Posterior vena cava (tissue), 2 donors: ENCODE data around the gene MVK. TPM values are rescaled to one million over a fixed set of nuclear protein-coding genes. Genes with fewer than 3 reads are reported as not detected.

Experiments used
- DNase-seq: peaks from one replicate; pipeline ENCODE4 v3.0.0-alpha.2; 2020; ENCODE audit warnings: low spot score
- intact Hi-C, 2 donors: fragments of 100-400 bp; cut with DNase I; formaldehyde crosslinking; loops; one replicate each; pipeline versions ENCODE4 v1.14.1 to v1.14.2; 2022 to 2023
- total RNA-seq, 2 donors: library from RNA; stranded (reverse); fragmentation: NEBNext Ultra II Directional; extraction: Animal tissue kit (Norgen Biotek cat#: 25700); gene quantifications; one replicate each; pipeline ENCODE4 v1.2.1, GENCODE V29; 2021
- donor health status: DM: yes; HTN: yes; CAD: no.
- donor health status: DM: yes; HTN: yes; CAD: no.

Gene MVK
- total RNA-seq, 2 donors from 2014 or later, result 9.1 TPM

DNA sequence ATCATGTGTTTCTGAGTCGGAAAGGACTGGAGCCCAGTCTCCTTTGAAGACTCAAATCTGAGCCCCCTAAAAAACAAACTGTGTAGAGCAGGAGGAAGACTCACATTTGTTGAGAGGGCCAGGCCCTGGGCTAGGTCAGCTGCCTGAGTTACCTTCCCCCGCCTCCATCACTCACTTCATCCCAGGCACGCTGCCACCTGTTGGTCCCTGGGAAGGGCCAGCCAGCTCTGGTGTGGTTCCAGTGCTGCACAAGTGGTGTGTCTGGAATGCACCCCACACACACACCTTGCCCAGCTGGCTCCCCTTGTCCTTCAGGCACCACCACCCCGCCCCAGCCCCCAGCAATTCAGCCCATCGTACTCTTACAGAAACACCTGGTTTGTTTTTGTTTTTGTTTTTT is 9.0 kb downstream of the MVK start:
- no peak for DNase-seq
- intact Hi-C loops, result no loop called here

DNA sequence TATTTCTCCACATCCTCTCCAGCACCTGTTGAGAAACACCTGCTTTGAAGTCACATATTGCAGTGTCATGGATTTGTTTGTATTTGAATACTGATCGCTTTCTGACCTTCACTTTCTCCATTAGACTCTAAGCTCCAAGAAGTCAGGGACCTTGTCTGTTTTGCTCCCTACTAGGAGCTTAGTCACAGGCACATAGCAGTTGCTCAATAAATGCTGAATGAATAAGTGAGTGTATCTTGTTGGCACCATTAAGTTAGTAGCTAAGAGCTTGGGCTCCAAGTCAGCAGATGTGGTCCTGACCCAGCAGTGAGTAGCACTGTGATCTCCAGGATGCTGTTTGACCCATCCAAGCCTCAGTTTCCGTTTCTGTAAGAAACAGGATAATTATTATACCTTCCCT is 10.1 kb downstream of the MVK start:
- intact Hi-C loops, result no loop called here
- no peak for DNase-seq

GRCh38 chr12:109586385-109587296 is 13.0 kb downstream of the MVK start:
- intact Hi-C loops, result loop anchor here in 1 of 2 donors (5.0 kb wide), 1 partner anchor 186 kb away; no protein-coding TSS in a partner anchor
- DNase-seq, result no peak

DNA sequence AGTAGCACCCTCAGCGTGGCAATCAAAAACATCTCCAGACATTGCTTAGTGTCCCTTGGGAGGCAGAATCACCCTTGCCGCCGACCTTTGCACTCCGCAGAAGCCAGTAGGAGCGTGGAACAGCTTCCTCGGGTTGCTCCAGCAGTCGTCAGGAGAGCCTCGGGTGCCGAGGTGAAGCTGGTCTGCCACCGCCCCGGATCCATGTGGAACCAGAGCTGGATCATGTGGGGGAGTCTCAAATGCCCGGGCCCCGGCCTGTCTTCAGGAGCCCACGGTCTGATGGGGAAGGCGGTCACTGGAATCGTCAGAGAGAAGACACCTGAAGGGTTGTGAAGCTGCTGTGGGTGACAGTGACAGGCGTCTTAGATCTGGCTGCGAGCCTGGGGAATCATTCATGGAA is 14.3 kb downstream of the MVK start:
- DNase-seq, result no peak
- intact Hi-C loops, result loop anchor here in 1 of 2 donors (5.0 kb wide), 1 partner anchor 184 kb away; no protein-coding TSS in a partner anchor

- intact Hi-C loops, result loop anchor here in 1 of 2 donors (5.0 kb wide), 1 partner anchor 184 kb away; no protein-coding TSS in a partner anchor
Measured at GRCh38 chr12:109588461-109589239, 15.1 kb downstream of the MVK start.

GRCh38 chr12:109589240-109589590 is 15.6 kb downstream of the MVK start:
- intact Hi-C loops, result loop anchor here in 1 of 2 donors (5.0 kb wide), 1 partner anchor 183 kb away; no protein-coding TSS in a partner anchor

More at GRCh38 chr12:109588461-109589239, 15.1 kb downstream of the MVK start:
- DNase-seq, result no peak

DNA sequence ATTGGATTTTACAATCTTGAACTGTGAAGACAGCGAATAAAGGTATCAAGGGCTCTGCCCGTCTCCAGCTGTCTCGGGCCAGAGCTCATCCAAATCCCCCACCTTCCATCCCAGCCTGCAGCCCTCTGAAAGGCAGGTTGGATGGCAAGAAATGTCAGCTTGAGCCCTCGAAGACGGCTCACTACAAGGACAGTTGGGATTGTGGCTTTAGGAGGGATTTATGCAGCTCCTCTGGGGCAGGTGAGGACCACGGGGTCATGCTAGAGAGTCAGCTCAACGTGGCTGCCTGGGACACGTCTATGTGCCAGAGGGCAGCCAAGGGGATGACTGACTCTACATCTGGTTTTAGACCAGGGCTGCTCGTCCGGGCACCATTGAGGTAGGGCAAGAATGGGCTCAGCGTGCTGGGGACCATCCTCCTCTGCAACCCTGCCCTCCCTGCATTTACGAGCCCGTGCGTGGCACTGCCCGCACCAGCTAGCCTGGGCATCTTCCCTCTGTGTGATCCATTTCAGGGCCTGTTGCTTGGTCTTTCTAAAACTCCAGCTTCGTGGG is 16.2 kb downstream of the MVK start:
- intact Hi-C loops, result loop anchor here in 1 of 2 donors (5.0 kb wide), 1 partner anchor 183 kb away; no protein-coding TSS in a partner anchor
- DNase-seq, result no peak

More at GRCh38 chr12:109589240-109589590, 15.6 kb downstream of the MVK start:
- no peak for DNase-seq

DNA sequence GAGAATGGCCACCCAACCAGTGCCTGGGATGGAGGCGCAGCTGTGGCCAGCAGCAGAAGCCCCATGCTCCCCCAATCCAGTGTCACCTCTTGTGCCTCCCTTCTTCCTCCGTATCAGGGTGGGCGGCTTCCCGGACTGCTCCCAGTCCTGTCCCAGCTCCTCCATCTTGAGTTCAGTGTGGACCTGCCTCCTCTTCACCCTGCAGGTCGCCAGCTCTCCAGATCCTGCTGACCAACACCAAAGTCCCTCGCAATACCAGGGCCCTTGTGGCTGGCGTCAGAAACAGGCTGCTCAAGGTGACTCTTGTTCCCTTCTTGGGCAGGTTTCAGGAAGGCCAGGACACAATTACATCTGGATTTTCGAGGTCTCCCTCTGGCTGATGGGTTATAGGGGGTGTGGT is 17.0 kb downstream of the MVK start:
- no peak for DNase-seq
- intact Hi-C loops, result no loop called here

DNA sequence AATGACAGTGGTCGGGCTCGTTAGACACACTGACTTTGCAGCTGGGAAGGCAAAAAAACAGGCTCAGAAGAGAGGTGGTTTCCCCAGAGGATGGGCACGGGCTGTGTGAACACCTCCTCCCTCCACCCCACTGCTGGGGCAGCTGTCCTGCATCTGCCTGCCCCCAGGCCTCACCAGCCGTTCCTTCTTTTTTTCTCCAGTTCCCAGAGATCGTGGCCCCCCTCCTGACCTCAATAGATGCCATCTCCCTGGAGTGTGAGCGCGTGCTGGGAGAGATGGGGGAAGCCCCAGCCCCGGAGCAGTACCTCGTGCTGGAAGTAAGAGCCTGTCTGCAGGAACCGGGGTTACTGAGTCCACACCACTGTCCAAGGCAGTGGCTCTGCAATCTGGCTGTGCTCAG is 17.4 kb downstream of the MVK start:
- intact Hi-C loops, result no loop called here
- DNase-seq, result no peak

DNA sequence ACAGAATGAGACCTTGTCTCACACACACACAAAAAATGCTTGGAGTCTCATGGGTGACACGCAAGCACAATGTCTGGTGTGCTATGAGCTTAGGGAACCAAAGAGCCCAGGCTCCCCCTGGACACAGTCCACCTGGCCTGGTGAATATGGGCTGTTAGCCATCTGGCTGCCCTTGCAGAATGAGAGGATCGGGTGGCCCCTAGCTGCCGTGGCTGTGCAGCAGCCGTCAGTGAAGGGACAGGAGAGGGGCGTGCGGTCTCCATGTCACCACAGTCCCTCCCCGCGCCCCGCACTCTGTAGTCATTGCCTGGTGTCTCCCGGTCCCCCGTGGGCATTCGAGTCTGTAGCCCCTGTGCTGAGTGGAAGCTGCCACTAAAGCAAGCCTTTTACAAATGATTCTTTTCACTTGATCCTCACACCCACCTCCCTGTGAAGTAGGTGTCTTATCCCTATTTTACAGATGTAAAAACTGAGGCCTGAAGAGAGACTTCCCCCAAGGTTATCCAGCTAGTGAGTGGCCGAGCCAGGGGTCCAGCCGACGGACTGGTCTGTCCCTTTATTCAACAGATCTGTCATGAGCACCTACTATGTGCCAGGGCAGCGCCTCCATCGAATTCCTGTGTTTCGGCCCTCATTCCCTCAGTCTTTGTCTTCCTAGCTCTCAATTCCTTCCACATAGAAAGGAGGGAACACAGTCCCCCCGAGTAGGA is 18.8 kb downstream of the MVK start:
- no peak for DNase-seq
- intact Hi-C loops, result no loop called here

GRCh38 chr12:109592905-109593272 is 19.3 kb downstream of the MVK start:
- DNase-seq, result no peak
- intact Hi-C loops, result no loop called here

DNA sequence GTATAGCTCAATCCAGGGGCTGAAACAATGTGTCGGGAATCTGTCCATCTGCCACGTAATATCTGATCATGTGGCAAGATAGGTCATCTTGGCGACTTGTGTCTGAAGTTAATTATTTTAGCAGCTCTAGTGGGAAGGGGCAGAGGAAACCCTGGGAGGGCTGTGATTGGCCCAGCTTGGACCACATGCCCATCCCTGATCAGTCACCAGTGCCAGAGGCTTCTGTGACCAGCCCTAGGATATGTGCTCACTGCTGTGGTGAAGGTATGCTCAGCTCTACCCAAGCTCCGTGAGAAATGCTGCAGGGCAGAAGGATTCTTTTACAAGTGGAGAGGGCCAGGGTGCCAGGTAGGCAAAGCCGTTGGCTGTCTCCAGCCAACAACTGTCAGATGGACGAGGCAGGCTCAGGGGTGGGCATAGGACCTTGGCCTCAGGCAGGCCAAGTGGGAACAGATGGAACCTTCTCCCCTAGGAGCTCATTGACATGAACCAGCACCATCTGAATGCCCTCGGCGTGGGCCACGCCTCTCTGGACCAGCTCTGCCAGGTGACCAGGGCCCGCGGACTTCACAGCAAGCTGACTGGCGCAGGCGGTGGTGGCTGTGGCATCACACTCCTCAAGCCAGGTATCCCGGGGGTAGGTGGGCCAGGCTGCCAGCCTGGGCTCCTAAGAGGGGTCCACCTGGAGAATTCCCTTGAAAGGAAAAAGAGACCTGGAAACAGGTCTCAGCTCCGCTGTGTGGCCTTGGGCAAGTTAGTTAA is 21.1 kb downstream of the MVK start:
- intact Hi-C loops, result loop anchor here (5.0 kb wide), 2 partner anchors 178 to 183 kb away; no protein-coding TSS in a partner anchor
- no peak for DNase-seq

GRCh38 chr12:109595321-109595902 is 21.8 kb downstream of the MVK start:
- no peak for DNase-seq
- intact Hi-C loops, result loop anchor here (5.0 kb wide), 2 partner anchors 177 to 182 kb away; no protein-coding TSS in a partner anchor

DNA sequence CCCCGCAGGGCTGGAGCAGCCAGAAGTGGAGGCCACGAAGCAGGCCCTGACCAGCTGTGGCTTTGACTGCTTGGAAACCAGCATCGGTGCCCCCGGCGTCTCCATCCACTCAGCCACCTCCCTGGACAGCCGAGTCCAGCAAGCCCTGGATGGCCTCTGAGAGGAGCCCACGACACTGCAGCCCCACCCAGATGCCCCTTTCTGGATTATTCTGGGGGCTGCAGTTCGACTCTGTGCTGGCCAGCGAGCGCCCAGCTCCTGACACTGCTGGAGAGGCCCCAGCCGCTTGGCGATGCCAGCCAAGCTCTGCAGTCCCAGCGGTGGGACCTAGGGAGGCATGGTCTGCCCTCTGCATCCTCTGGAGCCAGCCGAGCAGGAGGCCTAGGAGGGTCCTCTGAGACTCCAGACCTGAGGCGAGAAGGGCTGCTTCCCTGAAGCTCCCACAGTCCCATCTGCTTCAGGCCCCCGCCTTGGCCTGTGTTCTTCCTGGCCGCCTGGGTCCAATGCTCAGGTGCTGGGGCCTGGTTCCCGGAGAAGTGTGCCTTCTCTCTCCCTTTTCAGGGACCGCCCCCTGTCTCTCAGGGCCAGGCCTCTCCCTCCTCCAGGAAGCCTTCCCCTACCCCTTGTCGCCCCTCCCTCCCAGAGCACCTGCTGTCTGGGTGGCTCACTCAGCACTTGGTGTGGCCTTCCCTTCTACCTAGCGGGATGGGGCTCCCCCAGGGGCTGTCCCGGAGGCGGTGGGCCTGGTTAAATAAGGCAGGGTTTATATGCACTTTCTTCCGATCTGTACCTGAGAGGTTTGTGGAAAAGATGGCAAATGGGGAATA is 23.0 kb downstream of the MVK start:
- intact Hi-C loops, result loop anchor here (5.0 kb wide), 2 partner anchors 176 to 181 kb away; no protein-coding TSS in a partner anchor
- no peak for DNase-seq

- DNase-seq, result no peak
- intact Hi-C loops, result loop anchor here (5.0 kb wide), 2 partner anchors 175 to 180 kb away; no protein-coding TSS in a partner anchor
Measured at GRCh38 chr12:109597414-109597794, 23.8 kb downstream of the MVK start.

- intact Hi-C loops, result loop anchor here (5.0 kb wide), 2 partner anchors 174 to 179 kb away; no protein-coding TSS in a partner anchor
- peak; percentile 95 for DNase-seq
Measured at GRCh38 chr12:109597795-109598427, 24.3 kb downstream of the MVK start.
